ENCODE results near the gene CDC42BPB. TPM values are rescaled to one million over a fixed set of nuclear protein-coding genes. Genes with fewer than 3 reads are reported as not detected.

CDC42BPB gene
- total RNA-seq, 4 donors from 2014 or later = 93.9 to 132 (median 110) TPM

- no peaks in the 10 kb centered on the region for H3K9me3 ChIP-seq
- DNase-seq (ENCODE audit: extremely low spot score) = no peak
- no peak overlapping the region for H3K4me3 ChIP-seq
- no peaks in the 10 kb centered on the region for H3K4me1 ChIP-seq
- TF ChIP-seq CTCF (IDR thresholded peaks at IDR 0.05) (no peak), EP300 (IDR thresholded peaks at IDR 0.05) (no peak), POLR2AphosphoS5 (IDR thresholded peaks at IDR 0.05) (no peak), POLR2A (IDR thresholded peaks at IDR 0.05; ENCODE audit: low read depth) (no peak)
- H3K27ac ChIP-seq (replicated peaks in 1 of 4) = no peak overlapping the region
- intact Hi-C loops (cut with DNase I) = no loop called here
- no peaks in the 10 kb centered on the region for H3K27me3 ChIP-seq
- WGBS = 98% methylated on average over 7 of the region's 7 CpGs
- peaks cover 12 to 61% (median 28%) of the 10 kb centered on the region in 4 donors for H3K36me3 ChIP-seq
Measured at GRCh38 chr14:102903889-102904512, 153.3 kb downstream of the CDC42BPB start.

DNA sequence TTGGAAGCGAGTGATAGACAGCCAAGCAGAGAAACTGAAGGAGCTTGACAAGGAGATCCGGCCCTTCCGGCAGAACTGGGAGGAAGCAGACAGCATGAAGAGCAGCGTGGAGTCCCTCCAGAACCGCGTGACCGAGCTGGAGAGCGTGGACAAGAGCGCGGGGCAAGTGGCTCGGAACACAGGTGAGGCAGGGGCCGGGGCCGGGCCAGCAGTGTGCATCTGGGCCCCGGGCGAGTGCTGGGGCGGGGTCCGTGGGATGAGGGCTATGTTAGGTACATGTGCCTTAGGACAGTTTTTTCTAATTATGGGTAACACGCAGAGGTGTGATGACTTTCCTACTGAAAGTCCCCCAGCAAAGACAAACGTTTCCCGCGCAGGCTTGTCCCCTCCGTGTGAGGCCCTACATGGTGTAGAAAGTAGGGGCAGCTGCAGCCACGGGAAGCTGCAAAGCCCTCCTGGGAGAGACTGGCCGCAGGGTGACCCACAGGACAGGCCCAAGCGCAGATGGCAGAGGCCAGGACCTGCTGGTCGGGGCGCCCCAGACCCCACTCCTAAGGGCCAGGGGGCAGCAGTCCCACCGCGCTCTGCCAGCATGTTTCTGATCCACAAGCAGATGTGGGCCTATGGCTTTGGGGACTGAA lies 154.0 kb downstream of the CDC42BPB start:
- TF ChIP-seq CTCF (IDR thresholded peaks at IDR 0.05) (no peak), POLR2AphosphoS5 (IDR thresholded peaks at IDR 0.05) (no peak), EP300 (IDR thresholded peaks at IDR 0.05) (no peak), POLR2A (IDR thresholded peaks at IDR 0.05; ENCODE audit: low read depth) (no peak)
- H3K36me3 ChIP-seq = peaks cover 12 to 63% (median 29%) of the 10 kb centered on the region in 4 donors
- H3K9me3 ChIP-seq = no peaks in the 10 kb centered on the region
- no peak overlapping the region for H3K4me3 ChIP-seq
- no peaks in the 10 kb centered on the region for H3K4me1 ChIP-seq
- intact Hi-C loops (cut with DNase I) = no loop called here
- no peaks in the 10 kb centered on the region for H3K27me3 ChIP-seq
- 91% methylated on average over 22 of the region's 29 CpGs for WGBS
- no peak for DNase-seq (ENCODE audit: extremely low spot score)
- H3K27ac ChIP-seq (replicated peaks in 1 of 4) = no peak overlapping the region

GRCh38 chr14:102902523-102903247 lies 154.7 kb downstream of the CDC42BPB start:
- H3K36me3 ChIP-seq = peaks cover 12 to 69% (median 31%) of the 10 kb centered on the region in 4 donors
- no peaks in the 10 kb centered on the region for H3K27me3 ChIP-seq
- WGBS = 89% methylated on average over 12 of the region's 12 CpGs
- no peak for DNase-seq (ENCODE audit: extremely low spot score)
- H3K4me3 ChIP-seq = no peak overlapping the region
- no peaks in the 10 kb centered on the region for H3K9me3 ChIP-seq
- intact Hi-C loops (cut with DNase I) = no loop called here
- H3K4me1 ChIP-seq = no peaks in the 10 kb centered on the region
- TF ChIP-seq EP300 (IDR thresholded peaks at IDR 0.05) (no peak), POLR2AphosphoS5 (IDR thresholded peaks at IDR 0.05) (no peak), POLR2A (IDR thresholded peaks at IDR 0.05; ENCODE audit: low read depth) (no peak), CTCF (IDR thresholded peaks at IDR 0.05) (no peak)
- no peak overlapping the region for H3K27ac ChIP-seq (replicated peaks in 1 of 4)

- H3K36me3 ChIP-seq = peaks cover 10 to 68% (median 30%) of the 10 kb centered on the region in 4 donors
- TF ChIP-seq CTCF (IDR thresholded peaks at IDR 0.05) (no peak), POLR2A (IDR thresholded peaks at IDR 0.05; ENCODE audit: low read depth) (no peak), POLR2AphosphoS5 (IDR thresholded peaks at IDR 0.05) (no peak), EP300 (IDR thresholded peaks at IDR 0.05) (no peak)
- H3K4me3 ChIP-seq = no peak overlapping the region
- DNase-seq (ENCODE audit: extremely low spot score) = no peak
- H3K27me3 ChIP-seq = no peaks in the 10 kb centered on the region
- no peaks in the 10 kb centered on the region for H3K9me3 ChIP-seq
- intact Hi-C loops (cut with DNase I) = no loop called here
- WGBS = 73% methylated on average over 5 of the region's 7 CpGs
- H3K4me1 ChIP-seq = no peaks in the 10 kb centered on the region
- H3K27ac ChIP-seq (replicated peaks in 1 of 4) = no peak overlapping the region
Measured at GRCh38 chr14:102902086-102902485, 155.3 kb downstream of the CDC42BPB start.

Measured in esophagus muscularis mucosa (tissue), 4 donors.